GM21360 (cell line): ENCODE measurements around the gene ATG7.
"Not testable (repeated sequence)": the region's sequence is repeated elsewhere in the genome, so short reads cannot be mapped to it uniquely, and the experiment has no call there.

Experiments used
- ATAC-seq: cut with Tn5 transposase; IDR thresholded peaks from one replicate; pipeline ENCODE4 v1.9.1; 2021; ENCODE audit warnings: mild to moderate bottlenecking, moderate library complexity; ENCODE audit not compliant: unreplicated experiment

Gene ATG7

DNA sequence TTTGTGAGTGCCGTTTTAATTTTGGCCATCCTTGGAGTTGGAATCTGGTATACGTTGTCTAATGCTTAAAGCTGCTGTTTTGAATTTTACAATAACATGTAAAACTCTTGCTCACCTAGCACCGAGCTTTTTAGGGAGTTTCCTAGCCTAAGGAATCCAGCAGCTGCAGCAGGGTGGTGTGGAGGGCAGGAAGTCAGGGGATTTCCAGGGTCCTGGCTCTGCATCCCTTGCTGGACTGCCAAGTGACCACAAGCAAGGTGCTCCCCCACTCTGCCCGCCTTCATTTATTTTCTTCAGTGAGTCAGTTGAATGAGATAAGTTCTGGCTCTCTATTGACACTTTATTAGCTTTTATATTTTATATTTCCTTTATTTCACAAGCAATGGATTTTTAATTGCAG lies 113.7 kb downstream of the ATG7 start:
- no peak for ATAC-seq

DNA sequence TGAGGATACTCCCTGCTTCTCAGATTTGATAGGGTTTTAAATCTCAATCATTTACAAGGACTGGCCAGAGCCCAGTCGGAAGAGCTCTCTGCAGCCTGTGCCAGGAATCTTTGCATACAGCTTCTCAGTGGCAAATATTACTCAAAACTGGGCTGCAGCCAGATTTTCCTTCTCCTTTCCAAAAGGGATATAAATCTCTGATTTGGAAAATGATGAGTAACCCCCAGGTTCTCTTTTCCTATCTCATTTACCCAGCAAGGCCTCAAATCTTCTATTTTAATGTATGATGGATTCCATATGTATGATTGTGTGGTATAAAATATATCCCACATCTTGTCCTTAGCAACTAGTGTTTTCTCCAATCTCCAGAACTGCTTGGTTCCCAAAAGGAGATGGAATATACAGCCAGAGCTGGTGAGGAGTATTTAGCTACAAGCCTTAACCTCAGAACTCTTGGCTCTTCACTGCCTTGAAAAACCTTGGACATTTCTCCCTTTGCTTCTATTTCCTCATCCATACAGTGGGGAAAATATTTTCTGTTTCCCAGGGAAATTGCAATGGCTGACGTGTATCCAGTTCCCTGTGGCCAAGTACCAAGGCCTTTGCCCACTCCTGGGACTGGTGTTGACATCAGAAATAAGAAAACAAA lies 114.4 kb downstream of the ATG7 start:
- no peak for ATAC-seq

- ATAC-seq = no peak
These were observed 117.4 kb downstream of the ATG7 start for GRCh38 chr3:11389386-11390268.

- ATAC-seq = no peak
These were observed 118.4 kb downstream of the ATG7 start for GRCh38 chr3:11390411-11391131.

GRCh38 chr3:11391174-11391879 lies 119.1 kb downstream of the ATG7 start:
- ATAC-seq = no peak

- no peak for ATAC-seq
These were observed 120.0 kb downstream of the ATG7 start for GRCh38 chr3:11392014-11392859.

- ATAC-seq = no peak
These were observed 120.6 kb downstream of the ATG7 start for GRCh38 chr3:11392860-11393114.

GRCh38 chr3:11393401-11393800 lies 121.2 kb downstream of the ATG7 start:
- no peak for ATAC-seq

DNA sequence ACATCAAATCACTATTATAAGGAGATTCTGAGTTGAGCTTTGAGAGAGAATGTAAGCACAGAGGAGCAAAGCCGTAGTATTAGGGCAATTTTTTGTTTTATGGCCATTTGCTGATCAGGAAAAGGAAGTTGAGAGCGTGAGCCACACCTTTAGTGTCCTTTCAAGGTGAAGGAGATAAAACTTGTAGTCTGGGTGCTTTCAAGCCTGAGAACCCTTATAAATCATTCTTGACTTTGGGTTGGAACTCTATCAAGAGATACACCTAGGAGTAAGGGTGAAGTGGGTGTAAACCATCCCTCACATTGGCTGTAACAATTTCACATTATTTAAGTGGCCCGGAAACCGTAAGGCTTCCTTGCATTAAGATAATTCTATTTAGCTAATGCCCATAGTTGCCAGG lies 122.2 kb downstream of the ATG7 start:
- ATAC-seq = no peak

- no peak for ATAC-seq
These were observed 128.0 kb downstream of the ATG7 start for GRCh38 chr3:11400213-11400612.

GRCh38 chr3:11401434-11401833 lies 129.2 kb downstream of the ATG7 start:
- no peak for ATAC-seq

GRCh38 chr3:11405323-11405722 lies 133.1 kb downstream of the ATG7 start:
- no peak for ATAC-seq

- ATAC-seq = no peak
These were observed 135.4 kb downstream of the ATG7 start for GRCh38 chr3:11407644-11408043.

GRCh38 chr3:11408324-11408859 lies 136.2 kb downstream of the ATG7 start:
- ATAC-seq = not testable (repeated sequence)

DNA sequence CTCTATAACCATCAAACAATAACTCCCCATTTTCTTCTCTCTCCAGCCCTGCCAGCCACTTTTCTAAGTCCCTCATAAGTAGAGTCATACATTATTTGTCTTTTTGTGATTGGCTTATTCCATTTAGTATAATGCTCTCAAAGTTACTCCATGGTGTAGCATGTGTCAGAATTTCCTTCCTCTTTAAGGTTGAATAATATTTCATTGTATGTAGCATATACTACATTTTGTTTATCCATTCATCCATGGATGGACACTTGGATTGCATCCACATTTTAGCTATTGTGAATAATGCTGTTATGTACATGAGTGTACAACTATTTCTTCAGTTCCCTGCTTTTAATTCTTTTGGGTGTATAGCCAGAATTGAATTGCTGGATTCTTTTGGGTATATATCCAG lies 138.4 kb downstream of the ATG7 start:
- no peak for ATAC-seq

- ATAC-seq = no peak
These were observed 139.8 kb downstream of the ATG7 start for GRCh38 chr3:11411956-11412355.

- ATAC-seq = no peak
These were observed 140.9 kb downstream of the ATG7 start for GRCh38 chr3:11413071-11413470.

- ATAC-seq = no peak
These were observed 142.9 kb downstream of the ATG7 start for GRCh38 chr3:11415099-11415498.

DNA sequence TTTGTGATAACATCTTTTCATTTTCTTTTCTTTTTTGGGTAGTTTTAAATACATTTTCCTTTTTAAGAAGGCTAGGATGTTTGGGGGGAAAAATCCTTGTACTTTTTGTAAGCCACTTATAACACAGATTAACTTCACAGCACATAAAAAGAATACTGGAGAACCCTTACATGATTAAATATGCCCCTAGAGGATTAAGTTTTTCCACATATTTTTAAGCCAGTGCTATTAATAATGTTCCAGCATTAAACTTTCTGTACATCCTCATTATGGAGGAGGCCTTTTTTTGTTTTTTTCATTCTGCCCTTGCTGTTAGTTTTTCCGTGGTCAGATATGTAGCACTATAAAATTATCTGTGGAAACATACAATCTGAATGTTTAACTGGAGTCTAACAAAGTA lies 147.9 kb downstream of the ATG7 start:
- no peak for ATAC-seq

DNA sequence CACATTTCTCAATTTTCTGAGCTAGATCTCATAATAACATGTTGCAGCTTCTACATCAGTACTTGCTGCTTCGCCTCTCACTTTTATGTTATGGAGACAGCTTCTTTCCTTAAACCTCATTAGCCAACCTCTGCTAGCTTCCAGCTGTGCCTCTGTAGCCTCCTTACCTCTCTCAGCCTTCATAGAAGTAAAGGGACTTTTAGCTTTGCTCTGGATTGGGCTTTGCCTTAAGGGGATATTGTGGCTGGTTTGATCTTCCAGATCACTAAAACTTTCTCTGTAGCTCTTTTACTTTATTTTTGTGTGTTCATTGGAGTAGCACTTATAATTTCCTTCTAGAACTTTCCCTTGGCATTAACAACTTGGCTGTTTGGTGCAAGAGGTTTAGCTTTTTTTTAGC lies 150.1 kb downstream of the ATG7 start:
- no peak for ATAC-seq
